ENCODE data around the gene ABCB11. TPM values are rescaled to one million over a fixed set of nuclear protein-coding genes. Genes with fewer than 3 reads are reported as not detected.

The ABCB11 gene
- total RNA-seq, 1 donor from 2014 or later, result not detected

GRCh38 chr2:168894720-168895119 is 136.4 kb downstream of the ABCB11 start:
- DNase-seq (ENCODE audit: low spot score), result no peak
- no peaks in the 10 kb centered on the region for H3K36me3 Mint-ChIP-seq (ENCODE audit: low read depth)
- no peaks in the 10 kb centered on the region for H3K27me3 Mint-ChIP-seq (ENCODE audit: low read depth)
- no peak for TF ChIP-seq CTCF (IDR thresholded peaks at IDR 0.05)
- no peak overlapping the region for H3K4me3 Mint-ChIP-seq (ENCODE audit: unreplicated experiment)
- H3K9me3 Mint-ChIP-seq (ENCODE audit: low read depth), result no peaks in the 10 kb centered on the region
- peaks cover 11% of the 10 kb centered on the region for H3K4me1 Mint-ChIP-seq (ENCODE audit: low read depth)
- no peak overlapping the region for H3K27ac Mint-ChIP-seq (ENCODE audit: unreplicated experiment)

GRCh38 chr2:168894101-168894500 is 137.0 kb downstream of the ABCB11 start:
- H3K4me1 Mint-ChIP-seq (ENCODE audit: low read depth), result peaks cover 18% of the 10 kb centered on the region
- no peak for DNase-seq (ENCODE audit: low spot score)
- H3K36me3 Mint-ChIP-seq (ENCODE audit: low read depth), result no peaks in the 10 kb centered on the region
- H3K27ac Mint-ChIP-seq (ENCODE audit: unreplicated experiment), result no peak overlapping the region
- no peaks in the 10 kb centered on the region for H3K9me3 Mint-ChIP-seq (ENCODE audit: low read depth)
- H3K27me3 Mint-ChIP-seq (ENCODE audit: low read depth), result no peaks in the 10 kb centered on the region
- no peak overlapping the region for H3K4me3 Mint-ChIP-seq (ENCODE audit: unreplicated experiment)
- no peak for TF ChIP-seq CTCF (IDR thresholded peaks at IDR 0.05)

- H3K36me3 Mint-ChIP-seq (ENCODE audit: low read depth), result no peaks in the 10 kb centered on the region
- no peaks in the 10 kb centered on the region for H3K9me3 Mint-ChIP-seq (ENCODE audit: low read depth)
- TF ChIP-seq CTCF (IDR thresholded peaks at IDR 0.05), result no peak
- peaks cover 18% of the 10 kb centered on the region for H3K4me1 Mint-ChIP-seq (ENCODE audit: low read depth)
- no peak overlapping the region for H3K4me3 Mint-ChIP-seq (ENCODE audit: unreplicated experiment)
- no peak overlapping the region for H3K27ac Mint-ChIP-seq (ENCODE audit: unreplicated experiment)
- DNase-seq (ENCODE audit: low spot score), result no peak
- H3K27me3 Mint-ChIP-seq (ENCODE audit: low read depth), result no peaks in the 10 kb centered on the region
These were observed 138.8 kb downstream of the ABCB11 start for GRCh38 chr2:168892327-168892726.

GRCh38 chr2:168890006-168890782 is 140.9 kb downstream of the ABCB11 start, which contains the start of gene SPC25:
SPC25 (minus strand) TSS chr2:168890430; CDS start chr2:168889519, 911 bp downstream.
- Mint-ChIP-seq H3K36me3 (ENCODE audit: low read depth) (no peaks in the 10 kb centered on the region), H3K27me3 (ENCODE audit: low read depth) (no peaks in the 10 kb centered on the region), H3K9me3 (ENCODE audit: low read depth) (no peaks in the 10 kb centered on the region), H3K27ac (ENCODE audit: unreplicated experiment) (peak within 1 kb of the TSS; percentile 72), H3K4me3 (ENCODE audit: unreplicated experiment) (peak within 1 kb of the TSS; percentile 97), H3K4me1 (ENCODE audit: low read depth) (peaks cover 18% of the 10 kb centered on the region)
- no peak for TF ChIP-seq CTCF (IDR thresholded peaks at IDR 0.05)
- peak; percentile 93 for DNase-seq (ENCODE audit: low spot score)

- H3K27me3 Mint-ChIP-seq (ENCODE audit: low read depth), result no peaks in the 10 kb centered on the region
- no peak overlapping the region for H3K27ac Mint-ChIP-seq (ENCODE audit: unreplicated experiment)
- peaks cover 18% of the 10 kb centered on the region for H3K4me1 Mint-ChIP-seq (ENCODE audit: low read depth)
- no peak for DNase-seq (ENCODE audit: low spot score)
- TF ChIP-seq CTCF (IDR thresholded peaks at IDR 0.05), result no peak
- peak overlapping the region; percentile 97 for H3K4me3 Mint-ChIP-seq (ENCODE audit: unreplicated experiment)
- H3K36me3 Mint-ChIP-seq (ENCODE audit: low read depth), result no peaks in the 10 kb centered on the region
- no peaks in the 10 kb centered on the region for H3K9me3 Mint-ChIP-seq (ENCODE audit: low read depth)
These were observed 141.5 kb downstream of the ABCB11 start for GRCh38 chr2:168889635-168890005.
